ENCODE results near the gene PPCDC.

PPCDC gene

DNA sequence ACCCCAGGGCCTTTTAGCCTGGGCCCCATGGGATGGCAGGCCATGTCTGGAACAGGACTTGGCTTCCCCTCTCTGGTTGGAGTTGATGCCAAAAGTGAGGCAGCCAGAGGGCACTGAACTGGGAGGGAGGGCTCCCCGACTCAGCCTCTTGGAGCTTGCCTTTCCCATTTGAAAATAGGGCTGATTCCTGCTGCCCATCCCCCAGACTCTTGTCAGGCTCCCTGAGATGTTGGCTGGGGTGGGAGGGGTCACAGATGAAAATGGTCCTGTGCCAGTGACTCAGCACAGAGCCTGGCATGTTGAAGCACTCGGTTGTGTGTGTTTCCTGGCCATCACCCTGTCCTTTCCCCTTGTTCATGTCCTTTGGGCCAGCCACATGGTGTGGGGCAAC is 6.6 kb downstream of the PPCDC start:
- peak overlapping the region; percentile 16 for H3K4me2 ChIP-seq (ENCODE audit: low read depth, low read length, poor library complexity, severe bottlenecking)
- H3K9ac ChIP-seq (ENCODE audit: low read depth, low read length, poor library complexity, severe bottlenecking): peak overlapping the region; percentile 38
- no peaks in the 10 kb centered on the region for H3K9me3 ChIP-seq (ENCODE audit: insufficient read depth, low read depth, low read length)
- no peak overlapping the region for H3K4me3 ChIP-seq (ENCODE audit: low read length, poor library complexity, severe bottlenecking)
- peaks cover 4% of the 10 kb centered on the region; the same call in 1 of the 2 replicates for H3K79me2 ChIP-seq (ENCODE audit: insufficient read depth, low read length)
- no peaks in the 10 kb centered on the region for H3K36me3 ChIP-seq (ENCODE audit: insufficient read depth, low read length)
- no peaks in the 10 kb centered on the region for H3K27me3 ChIP-seq (ENCODE audit: insufficient read depth, low read length, poor library complexity, severe bottlenecking)
- H3K9me2 ChIP-seq (replicated peaks; ENCODE audit: low read depth, low read length): no peaks in the 10 kb centered on the region
- no peaks in the 10 kb centered on the region for H3F3A ChIP-seq (ENCODE audit: low read depth)
- H2AFZ ChIP-seq (ENCODE audit: low read length): no peak overlapping the region
- H4K20me1 ChIP-seq (ENCODE audit: insufficient read depth, low read length, poor library complexity, severe bottlenecking): peaks cover 3% of the 10 kb centered on the region
- peaks cover 29% of the 10 kb centered on the region for H3K4me1 ChIP-seq (ENCODE audit: insufficient read depth, low read length, poor library complexity, severe bottlenecking)
- TF ChIP-seq EZH2phosphoT487 (IDR thresholded peaks at IDR 0.05; ENCODE audit: borderline replicate concordance): no peak
- TF ChIP-seq, protein P1, sequence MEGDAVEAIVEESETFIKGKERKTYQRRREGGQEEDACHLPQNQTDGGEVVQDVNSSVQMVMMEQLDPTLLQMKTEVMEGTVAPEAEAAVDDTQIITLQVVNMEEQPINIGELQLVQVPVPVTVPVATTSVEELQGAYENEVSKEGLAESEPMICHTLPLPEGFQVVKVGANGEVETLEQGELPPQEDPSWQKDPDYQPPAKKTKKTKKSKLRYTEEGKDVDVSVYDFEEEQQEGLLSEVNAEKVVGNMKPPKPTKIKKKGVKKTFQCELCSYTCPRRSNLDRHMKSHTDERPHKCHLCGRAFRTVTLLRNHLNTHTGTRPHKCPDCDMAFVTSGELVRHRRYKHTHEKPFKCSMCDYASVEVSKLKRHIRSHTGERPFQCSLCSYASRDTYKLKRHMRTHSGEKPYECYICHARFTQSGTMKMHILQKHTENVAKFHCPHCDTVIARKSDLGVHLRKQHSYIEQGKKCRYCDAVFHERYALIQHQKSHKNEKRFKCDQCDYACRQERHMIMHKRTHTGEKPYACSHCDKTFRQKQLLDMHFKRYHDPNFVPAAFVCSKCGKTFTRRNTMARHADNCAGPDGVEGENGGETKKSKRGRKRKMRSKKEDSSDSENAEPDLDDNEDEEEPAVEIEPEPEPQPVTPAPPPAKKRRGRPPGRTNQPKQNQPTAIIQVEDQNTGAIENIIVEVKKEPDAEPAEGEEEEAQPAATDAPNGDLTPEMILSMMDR (conservative IDR thresholded peaks at IDR 0.05; ENCODE audit: low read length): no peak

DNA sequence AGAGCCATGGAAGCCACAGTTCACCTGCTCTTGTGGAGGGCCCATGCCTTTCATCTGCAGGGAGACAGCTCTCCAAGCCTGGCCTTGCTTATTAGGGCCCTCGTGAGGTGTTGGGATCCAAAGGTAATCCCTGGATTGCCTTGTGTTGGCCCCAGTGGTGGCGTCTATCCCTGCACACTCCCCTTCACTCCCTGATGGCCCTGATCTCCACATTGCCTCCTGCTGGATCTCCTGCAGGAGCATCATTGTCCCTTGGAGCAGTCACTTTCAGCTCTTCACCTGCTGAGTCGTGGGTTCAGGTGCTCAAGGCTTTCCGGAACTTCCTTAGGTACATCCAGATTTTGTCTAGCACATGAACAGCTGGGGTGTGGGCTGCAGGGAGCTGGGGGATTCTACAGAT is 7.0 kb downstream of the PPCDC start:
- H3K4me2 ChIP-seq (ENCODE audit: low read depth, low read length, poor library complexity, severe bottlenecking): no peak overlapping the region
- no peak overlapping the region for H3K4me3 ChIP-seq (ENCODE audit: low read length, poor library complexity, severe bottlenecking)
- H3K9ac ChIP-seq (ENCODE audit: low read depth, low read length, poor library complexity, severe bottlenecking): peak overlapping the region; percentile 38
- H3K9me3 ChIP-seq (ENCODE audit: insufficient read depth, low read depth, low read length): no peaks in the 10 kb centered on the region
- peaks cover 25% of the 10 kb centered on the region for H3K4me1 ChIP-seq (ENCODE audit: insufficient read depth, low read length, poor library complexity, severe bottlenecking)
- H3K27me3 ChIP-seq (ENCODE audit: insufficient read depth, low read length, poor library complexity, severe bottlenecking): no peaks in the 10 kb centered on the region
- H3K36me3 ChIP-seq (ENCODE audit: insufficient read depth, low read length): no peaks in the 10 kb centered on the region
- TF ChIP-seq, protein P1 (conservative IDR thresholded peaks at IDR 0.05; ENCODE audit: low read length): no peak
- TF ChIP-seq EZH2phosphoT487 (IDR thresholded peaks at IDR 0.05; ENCODE audit: borderline replicate concordance): no peak
- no peaks in the 10 kb centered on the region for H3F3A ChIP-seq (ENCODE audit: low read depth)
- no peaks in the 10 kb centered on the region for H3K9me2 ChIP-seq (replicated peaks; ENCODE audit: low read depth, low read length)
- no peak overlapping the region for H2AFZ ChIP-seq (ENCODE audit: low read length)
- no peaks in the 10 kb centered on the region for H3K79me2 ChIP-seq (ENCODE audit: insufficient read depth, low read length)
- peaks cover 3% of the 10 kb centered on the region for H4K20me1 ChIP-seq (ENCODE audit: insufficient read depth, low read length, poor library complexity, severe bottlenecking)

DNA sequence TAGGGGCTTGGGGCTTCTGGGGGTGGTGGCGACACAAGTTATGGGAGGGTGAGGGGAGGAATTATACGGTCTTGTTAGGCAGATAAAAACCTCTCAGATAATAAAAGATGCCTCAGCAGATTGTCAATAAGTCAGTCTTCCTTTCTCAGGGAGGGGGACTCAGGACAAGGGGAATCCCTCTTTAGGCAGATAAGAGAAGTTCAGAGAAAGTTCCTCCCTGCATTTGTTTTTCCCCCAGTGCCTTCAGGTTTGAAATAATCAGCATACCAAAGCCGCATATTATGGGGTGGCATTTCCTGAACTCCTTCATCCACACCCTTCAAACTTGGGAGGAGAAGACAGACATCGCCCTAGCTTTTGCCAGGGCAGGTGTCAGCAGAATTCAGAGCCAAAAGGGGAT is 8.5 kb downstream of the PPCDC start:
- Histone ChIP-seq H3K36me3 (ENCODE audit: insufficient read depth, low read length) (no peaks in the 10 kb centered on the region), H3K4me1 (ENCODE audit: insufficient read depth, low read length, poor library complexity, severe bottlenecking) (peaks cover 27% of the 10 kb centered on the region), H3K9me2 (replicated peaks; ENCODE audit: low read depth, low read length) (no peaks in the 10 kb centered on the region), H3K27me3 (ENCODE audit: insufficient read depth, low read length, poor library complexity, severe bottlenecking) (no peaks in the 10 kb centered on the region), H3K79me2 (ENCODE audit: insufficient read depth, low read length) (no peaks in the 10 kb centered on the region), H3K4me2 (ENCODE audit: low read depth, low read length, poor library complexity, severe bottlenecking) (no peak overlapping the region), H3K9me3 (ENCODE audit: insufficient read depth, low read depth, low read length) (no peaks in the 10 kb centered on the region), H3K9ac (ENCODE audit: low read depth, low read length, poor library complexity, severe bottlenecking) (no peak overlapping the region), H3K4me3 (ENCODE audit: low read length, poor library complexity, severe bottlenecking) (no peak overlapping the region), H2AFZ (ENCODE audit: low read length) (no peak overlapping the region), H4K20me1 (ENCODE audit: insufficient read depth, low read length, poor library complexity, severe bottlenecking) (peaks cover 3% of the 10 kb centered on the region), H3F3A (ENCODE audit: low read depth) (no peaks in the 10 kb centered on the region)
- TF ChIP-seq, protein P1 (conservative IDR thresholded peaks at IDR 0.05; ENCODE audit: low read length): no peak
- no peak for TF ChIP-seq EZH2phosphoT487 (IDR thresholded peaks at IDR 0.05; ENCODE audit: borderline replicate concordance)
